Neuronal stem cell (in vitro differentiated cells): ENCODE measurements around the gene LRRC51. TPM values are rescaled to one million over a fixed set of nuclear protein-coding genes. Genes with fewer than 3 reads are reported as not detected.

ENCODE experiments used
- DNase-seq: peaks from one replicate; pipeline ENCODE4 v3.0.0-alpha.2; 2013; ENCODE audit warnings: low spot score
- H2AFZ ChIP-seq: one replicate; pipeline ENCODE4 v1.6.1; 2013; ENCODE audit warnings: mild to moderate bottlenecking, low read length, inconsistent platforms
- H2AK5ac ChIP-seq: 2 replicates; pipeline ENCODE4 v1.6.1; 2013; ENCODE audit warnings: low read depth, mild to moderate bottlenecking, inconsistent platforms, low read length, moderate library complexity, mixed read lengths
- H2BK120ac ChIP-seq: 2 replicates; pipeline ENCODE4 v1.6.1; 2013; ENCODE audit warnings: low read depth, mild to moderate bottlenecking, inconsistent platforms, low read length, moderate library complexity, mixed read lengths
- H2BK12ac ChIP-seq: one replicate; pipeline ENCODE4 v1.6.1; 2013; ENCODE audit warnings: low read length, inconsistent platforms
- H2BK15ac ChIP-seq: 2 replicates; pipeline ENCODE4 v1.6.1; 2013; ENCODE audit warnings: mild to moderate bottlenecking, low read length, inconsistent platforms, mixed read lengths
- H2BK5ac ChIP-seq: one replicate; pipeline ENCODE4 v1.6.1; 2013; ENCODE audit warnings: inconsistent platforms, mild to moderate bottlenecking, low read length, moderate library complexity
- H3K14ac ChIP-seq: one replicate; pipeline ENCODE4 v1.6.1; 2013; ENCODE audit warnings: low read length, inconsistent platforms
- H3K18ac ChIP-seq: 2 replicates; pipeline ENCODE4 v1.6.1; 2013; ENCODE audit warnings: low read length, inconsistent platforms
- H3K23ac ChIP-seq: 2 replicates; pipeline ENCODE4 v1.6.1; 2013; ENCODE audit warnings: low read depth, mild to moderate bottlenecking, mixed read lengths, low read length, inconsistent platforms; ENCODE audit not compliant: poor library complexity
- H3K27ac ChIP-seq: replicated peaks from 3 replicates; pipeline ENCODE4 v1.5.1; 2013; ENCODE audit warnings: low read length, inconsistent platforms
- H3K27me3 ChIP-seq, 3 experiments: 2 replicates each; pipeline ENCODE4 v1.6.1; 2013; ENCODE audit warnings: low read length in 3 of 3, mild to moderate bottlenecking in 2 of 3, inconsistent platforms in 1 of 3, low read depth in 1 of 3, mixed read lengths in 1 of 3, moderate library complexity in 1 of 3; ENCODE audit not compliant: control insufficient read depth in 3 of 3, insufficient read depth in 3 of 3
- H3K36me3 ChIP-seq, 2 donors: replicated peaks in 1 of 2; 2 replicates each; pipeline ENCODE4 v1.6.1; 2013; ENCODE audit warnings: low read length in 2 of 2; ENCODE audit not compliant: control insufficient read depth in 2 of 2, insufficient read depth in 2 of 2
- H3K4ac ChIP-seq: 2 replicates; pipeline ENCODE4 v1.6.1; 2013; ENCODE audit warnings: inconsistent platforms, mild to moderate bottlenecking, low read length, moderate library complexity
- H3K4me1 ChIP-seq, 2 donors: 1 replicate in 1 of 2; 2 replicates in 1 of 2; pipeline ENCODE4 v1.6.1; 2013; ENCODE audit warnings: low read length in 2 of 2, low read depth in 1 of 2; ENCODE audit not compliant: control insufficient read depth in 2 of 2, insufficient read depth in 1 of 2
- H3K4me2 ChIP-seq: one replicate; pipeline ENCODE4 v1.6.1; 2013; ENCODE audit warnings: mild to moderate bottlenecking, low read length, inconsistent platforms; ENCODE audit not compliant: insufficient read depth, poor library complexity, severe bottlenecking
- H3K4me3 ChIP-seq, 2 donors: 2 replicates each; pipeline ENCODE4 v1.5.1; 2013; ENCODE audit warnings: low read length in 2 of 2, mild to moderate bottlenecking in 2 of 2, inconsistent platforms in 1 of 2, moderate library complexity in 1 of 2
- H3K79me1 ChIP-seq: one replicate; pipeline ENCODE4 v1.6.1; 2013; ENCODE audit warnings: low read depth, mild to moderate bottlenecking, inconsistent platforms, low read length, moderate library complexity
- H3K9ac ChIP-seq: one replicate; pipeline ENCODE4 v1.6.1; 2013; ENCODE audit warnings: mild to moderate bottlenecking, low read depth, low read length, inconsistent platforms; ENCODE audit not compliant: poor library complexity
- H3K9me3 ChIP-seq, 2 donors: replicated peaks in 1 of 2; 2 replicates each; pipeline versions ENCODE3 to v1.6.1; 2013; ENCODE audit warnings: low read length in 2 of 2, mild to moderate bottlenecking in 2 of 2, inconsistent platforms in 1 of 2, low read depth in 1 of 2, mixed read lengths in 1 of 2, moderate library complexity in 1 of 2; ENCODE audit not compliant: control insufficient read depth in 2 of 2, insufficient read depth in 1 of 2
- H4K8ac ChIP-seq: one replicate; pipeline ENCODE4 v1.6.1; 2013; ENCODE audit warnings: low read depth, mild to moderate bottlenecking, inconsistent platforms, low read length, moderate library complexity
- H4K91ac ChIP-seq: one replicate; pipeline ENCODE4 v1.6.1; 2013; ENCODE audit warnings: low read length, low read depth, mild to moderate bottlenecking, inconsistent platforms; ENCODE audit not compliant: poor library complexity
- WGBS, 2 donors: extraction: QIAGEN DNeasy Blood & Tissue Kit; methylation state at CpG; one replicate each; pipeline ENCODE4 v1.1.7; 2013; ENCODE audit warnings: missing lambda C conversion rate in 2 of 2, mixed read lengths in 1 of 2; ENCODE audit not compliant: insufficient read length in 2 of 2, insufficient replicate concordance in 1 of 2; ENCODE audit errors: extremely low coverage in 2 of 2; 5-methylcytosine and 5-hydroxymethylcytosine counted together
- polyA plus RNA-seq, 2 experiments: library from polyadenylated mRNA; stranded (reverse); fragments of 200-250 nt; gene quantifications; one replicate each; pipeline ENCODE4 v1.2.3, GENCODE V29; 2013

Gene LRRC51
- polyA plus RNA-seq (2013, experiment 1 of 2), result 7.1 TPM
- 8.5 TPM for polyA plus RNA-seq (2013, experiment 2 of 2)

- Histone ChIP-seq H3K4me1 (peaks cover 3 to 9% of the 10 kb centered on the region in 2 donors), H2BK12ac (no peak within 1 kb of the TSS), H3K9me3 (no peaks in the 10 kb centered on the region), H3K36me3 (peaks cover 0 to 24% of the 10 kb centered on the region in 2 donors), H4K91ac (no peak within 1 kb of the TSS), H3K79me1 (no peaks in the 10 kb centered on the region), H3K27me3 (no peaks in the 10 kb centered on the region), H2BK120ac (no peak within 1 kb of the TSS), H3K18ac (peak within 1 kb of the TSS; percentile 91), H2AFZ (peak within 1 kb of the TSS; percentile 96), H3K4ac (no peak within 1 kb of the TSS), H3K14ac (no peak within 1 kb of the TSS), H3K27ac (peak within 1 kb of the TSS; percentile 93), H3K4me2 (peak within 1 kb of the TSS; percentile 90), H3K23ac (peak within 1 kb of the TSS; percentile 49), H2BK15ac (peak within 1 kb of the TSS; percentile 12), H3K9ac (peak within 1 kb of the TSS; percentile 80), H2AK5ac (no peak within 1 kb of the TSS), H3K4me3 (peak within 1 kb of the TSS; percentile 79 to 99), H2BK5ac (no peak within 1 kb of the TSS), H4K8ac (no peak within 1 kb of the TSS)
- WGBS, 2 donors, result no CpG with 5 or more reads among the region's 60 CpGs
- DNase-seq, result peak; percentile 100
Observed at GRCh38 chr11:72080326-72081183, at the start of gene LRRC51, which contains the start of gene NUMA1. Gene LRRC51 (plus strand): TSS chr11:72080850. CDS start chr11:72089084, 8,234 bp downstream. Gene NUMA1 (minus strand): TSS chr11:72080542. CDS start chr11:72035943, 44,599 bp downstream.

- WGBS, 2 donors, result no CpG with 5 or more reads among the region's 3 CpGs
- Histone ChIP-seq H3K18ac (no peak overlapping the region), H3K4me3 (no peak overlapping the region), H4K91ac (no peak overlapping the region), H2AK5ac (no peak overlapping the region), H3K27me3 (no peaks in the 10 kb centered on the region), H2BK5ac (no peak overlapping the region), H3K4me1 (peaks cover 13 to 17% of the 10 kb centered on the region in 2 donors), H2BK120ac (no peak overlapping the region), H2AFZ (no peak overlapping the region), H3K36me3 (peaks cover 8 to 55% of the 10 kb centered on the region in 2 donors), H3K4me2 (no peak overlapping the region), H4K8ac (no peak overlapping the region), H2BK12ac (no peak overlapping the region), H3K9me3 (no peaks in the 10 kb centered on the region), H3K9ac (no peak overlapping the region), H2BK15ac (no peak overlapping the region), H3K27ac (no peak overlapping the region), H3K79me1 (peaks cover 11% of the 10 kb centered on the region), H3K14ac (no peak overlapping the region), H3K23ac (no peak overlapping the region), H3K4ac (no peak overlapping the region)
- no peak for DNase-seq
Observed at GRCh38 chr11:72036687-72037086, 44.0 kb upstream of the LRRC51 start.

- Histone ChIP-seq H2AFZ (no peak overlapping the region), H3K4me2 (no peak overlapping the region), H4K91ac (no peak overlapping the region), H3K18ac (peak overlapping the region; percentile 46), H3K4me1 (peaks cover 18 to 23% of the 10 kb centered on the region in 2 donors), H3K9me3 (no peaks in the 10 kb centered on the region), H2AK5ac (no peak overlapping the region), H3K27me3 (no peaks in the 10 kb centered on the region), H3K23ac (no peak overlapping the region), H2BK15ac (no peak overlapping the region), H2BK12ac (no peak overlapping the region), H2BK5ac (no peak overlapping the region), H2BK120ac (no peak overlapping the region), H3K14ac (no peak overlapping the region), H3K36me3 (peaks cover 8 to 44% of the 10 kb centered on the region in 2 donors), H3K4ac (no peak overlapping the region), H4K8ac (no peak overlapping the region), H3K4me3 (no peak overlapping the region), H3K27ac (no peak overlapping the region), H3K9ac (no peak overlapping the region), H3K79me1 (peaks cover 11% of the 10 kb centered on the region)
- no CpG with 5 or more reads among the region's 4 CpGs for WGBS, 2 donors
- DNase-seq, result no peak
Observed at GRCh38 chr11:72037554-72038311, 42.9 kb upstream of the LRRC51 start.

- H3K4me3 ChIP-seq, result no peak overlapping the region
- no peak overlapping the region for H2AK5ac ChIP-seq
- H2BK120ac ChIP-seq, result no peak overlapping the region
- no peak overlapping the region for H4K8ac ChIP-seq
- no peak for DNase-seq
- no peak overlapping the region for H3K18ac ChIP-seq
- no peaks in the 10 kb centered on the region for H3K27me3 ChIP-seq
- H3K4me1 ChIP-seq, result peaks cover 18 to 23% of the 10 kb centered on the region in 2 donors
- peaks cover 7 to 37% of the 10 kb centered on the region in 2 donors for H3K36me3 ChIP-seq
- no peak overlapping the region for H4K91ac ChIP-seq
- H3K14ac ChIP-seq, result no peak overlapping the region
- peaks cover 9% of the 10 kb centered on the region for H3K79me1 ChIP-seq
- H2BK12ac ChIP-seq, result no peak overlapping the region
- H2AFZ ChIP-seq, result no peak overlapping the region
- no peak overlapping the region for H3K9ac ChIP-seq
- no peak overlapping the region for H3K27ac ChIP-seq
- H3K4me2 ChIP-seq, result no peak overlapping the region
- no peak overlapping the region for H2BK15ac ChIP-seq
- H3K9me3 ChIP-seq, result no peaks in the 10 kb centered on the region
- WGBS, 2 donors, result no CpG with 5 or more reads among the region's 2 CpGs
- H2BK5ac ChIP-seq, result no peak overlapping the region
- no peak overlapping the region for H3K4ac ChIP-seq
- H3K23ac ChIP-seq, result no peak overlapping the region
Observed at GRCh38 chr11:72038491-72038890, 42.2 kb upstream of the LRRC51 start.
